WI38 (cell line): ENCODE results near the gene ANTXR1.

ENCODE experiments used
- H3K4me3 ChIP-seq: 2 replicates; pipeline ENCODE4 v1.5.1; 2011; ENCODE audit warnings: low read depth, mild to moderate bottlenecking, control low read depth, low read length
- CTCF ChIP-seq: IDR thresholded peaks from 2 replicates; pipeline ENCODE4 v1.5.1; 2012; ENCODE audit warnings: low read depth, mild to moderate bottlenecking, control low read depth, low read length

ANTXR1 gene

GRCh38 chr2:69088466-69088865 lies 75.5 kb downstream of the ANTXR1 start:
- TF ChIP-seq CTCF = no peak
- H3K4me3 ChIP-seq = no peak overlapping the region

- H3K4me3 ChIP-seq = no peak overlapping the region
- TF ChIP-seq CTCF = no peak
These were observed 76.3 kb downstream of the ANTXR1 start for GRCh38 chr2:69089266-69089665.

DNA sequence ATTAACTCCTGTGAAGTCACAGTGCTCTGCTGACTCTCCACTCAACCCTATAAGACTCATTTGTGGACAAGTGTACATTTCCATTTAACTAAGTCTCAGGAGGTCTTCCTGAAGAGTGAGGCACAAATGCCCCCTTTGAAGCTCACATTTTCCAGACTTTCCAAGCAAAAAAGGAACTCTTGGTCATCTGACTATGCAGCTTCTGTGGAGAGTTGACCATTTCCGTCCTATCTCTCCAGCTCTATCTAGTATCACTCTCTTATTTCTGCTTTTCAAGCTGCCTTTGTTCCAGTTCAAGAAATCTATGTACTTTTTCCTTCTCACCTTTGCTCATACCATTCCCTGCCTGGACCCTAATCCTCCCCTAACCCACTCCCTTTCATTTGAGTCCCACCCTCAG lies 77.0 kb downstream of the ANTXR1 start:
- H3K4me3 ChIP-seq = no peak overlapping the region
- TF ChIP-seq CTCF = no peak

DNA sequence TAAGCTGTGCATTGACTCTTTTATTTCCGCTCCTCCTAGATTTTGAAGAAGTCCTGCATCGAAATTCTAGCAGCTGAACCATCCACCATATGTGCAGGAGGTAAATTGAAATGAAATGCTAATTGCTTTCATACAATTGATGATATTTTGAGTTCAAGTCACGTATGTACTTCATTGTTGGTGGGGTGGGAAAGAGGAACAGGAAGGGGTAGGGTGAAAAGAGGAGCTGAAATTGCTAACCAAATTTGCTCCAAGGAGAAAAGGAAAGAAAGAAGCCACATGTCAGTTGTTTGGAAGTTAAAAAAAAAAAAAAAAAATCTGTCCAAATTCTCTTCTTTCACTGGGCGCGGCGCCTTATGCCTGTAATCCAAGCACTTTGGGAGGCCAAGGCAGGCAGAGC lies 77.8 kb downstream of the ANTXR1 start:
- TF ChIP-seq CTCF = no peak
- H3K4me3 ChIP-seq = no peak overlapping the region

- H3K4me3 ChIP-seq = no peak overlapping the region
- TF ChIP-seq CTCF = no peak
These were observed 79.9 kb downstream of the ANTXR1 start for GRCh38 chr2:69092857-69093256.

DNA sequence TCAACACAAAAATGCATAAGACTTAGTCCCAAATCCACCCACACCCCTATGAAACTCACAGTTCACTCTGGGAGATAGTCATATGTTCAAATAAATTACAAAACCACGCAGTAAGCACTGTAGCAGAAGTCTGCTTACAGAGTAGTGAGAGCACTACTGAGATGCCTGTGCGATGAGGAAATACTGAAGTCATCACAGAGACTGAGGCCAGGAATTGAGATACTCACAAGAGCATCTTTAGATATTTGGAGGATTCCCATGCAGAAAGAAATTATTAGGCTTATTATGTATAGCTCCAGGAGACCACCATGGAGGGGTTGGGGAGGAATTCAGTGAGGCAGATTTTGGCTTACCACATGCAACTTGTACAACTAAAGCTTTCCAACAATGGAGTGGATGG lies 82.3 kb downstream of the ANTXR1 start:
- no peak for TF ChIP-seq CTCF
- no peak overlapping the region for H3K4me3 ChIP-seq

DNA sequence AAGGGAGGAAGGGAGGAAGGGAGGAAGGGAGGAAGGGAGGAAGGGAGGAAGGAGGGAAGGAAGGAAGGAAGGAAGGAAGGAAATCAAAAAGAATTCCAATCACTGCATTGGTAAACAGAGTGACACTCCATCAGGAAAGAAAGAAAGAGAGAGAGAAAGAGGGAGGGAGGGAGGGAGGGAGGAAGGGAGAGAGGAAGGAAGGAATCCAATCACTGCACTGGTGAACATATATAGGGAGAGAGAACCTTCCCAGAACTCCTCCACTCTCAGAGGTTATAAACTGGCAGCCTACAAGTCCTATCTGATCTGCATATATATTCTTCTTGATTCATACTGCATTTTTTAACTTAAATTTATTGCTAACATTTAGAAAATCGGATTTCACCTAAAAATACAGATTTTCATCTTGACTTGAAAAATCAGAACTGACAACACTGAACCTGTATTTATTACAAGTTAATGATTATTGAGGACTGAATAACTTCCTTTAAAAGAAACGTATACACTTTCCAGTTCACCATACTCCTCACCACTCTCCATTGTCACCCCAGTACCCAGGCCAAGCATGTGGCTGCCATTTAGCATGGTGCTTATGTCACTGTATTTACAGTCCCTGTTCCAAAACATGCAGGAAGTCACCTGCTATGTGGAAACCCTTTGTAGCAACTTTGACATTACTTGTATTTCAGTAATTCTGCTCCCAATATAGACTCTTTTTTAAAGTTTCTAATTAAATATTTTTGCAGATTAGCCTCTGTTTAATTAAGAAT lies 83.5 kb downstream of the ANTXR1 start:
- no peak for TF ChIP-seq CTCF
- H3K4me3 ChIP-seq = no peak overlapping the region
